ENCODE measurements around the gene PLK5. TPM values are rescaled to one million over a fixed set of nuclear protein-coding genes. Genes with fewer than 3 reads are reported as not detected.
A peak's percentile ranks its signal among the peaks of the same experiment; 100 is the strongest.
"Not testable (repeated sequence)": the region's sequence is repeated elsewhere in the genome, so short reads cannot be mapped to it uniquely, and the experiment has no call there.

Gene PLK5
- total and polyA plus RNA-seq, 2 donors (not counting 1 experiment from before 2014, with no cell fraction given), result not detected

- Histone ChIP-seq H3K79me2 (ENCODE audit: control insufficient read depth, insufficient read depth, low read length) (peaks cover 30% of the 10 kb centered on the region), H3K4me1 (ENCODE audit: control insufficient read depth in 2 of 2, insufficient read depth in 2 of 2, low read length in 2 of 2) (peaks cover 13 to 24% of the 10 kb centered on the region in 2 donors), H4K20me1 (ENCODE audit: control insufficient read depth, insufficient read depth, low read length, poor library complexity, severe bottlenecking) (peaks cover 50% of the 10 kb centered on the region), H3K27me3 (replicated peaks in 1 of 4; ENCODE audit: control extremely low read depth in 1 of 4, control insufficient read depth in 3 of 4, insufficient read depth in 4 of 4, low read length in 3 of 4) (peaks cover 0 to 10% (median 5%) of the 10 kb centered on the region in 4 experiments)
- CTCF ChIA-PET; H3K4me2 ChIP-seq (replicated peaks; ENCODE audit: low read depth, low read length, poor library complexity, severe bottlenecking); ATAC-seq (ENCODE audit: low read depth); H3K4me3 ChIP-seq (ENCODE audit: control extremely low read depth in 1 of 5, extremely low read depth in 1 of 5, insufficient read depth in 1 of 5, low read depth in 2 of 5, low read length in 4 of 5); H3K9me3 Mint-ChIP-seq (ENCODE audit: insufficient read depth); H3K27me3 Mint-ChIP-seq; DNase-seq; H2AFZ ChIP-seq (ENCODE audit: insufficient read depth, low read depth, low read length, poor library complexity, severe bottlenecking); POLR2A ChIA-PET; H3K27ac ChIP-seq (ENCODE audit: low read length in 2 of 2); H3K9me3 ChIP-seq (ENCODE audit: control extremely low read depth in 1 of 3, control insufficient read depth in 2 of 3, insufficient read depth in 1 of 3, low read length in 2 of 3); H3K27ac Mint-ChIP-seq; H3K9ac ChIP-seq (ENCODE audit: low read length); intact Hi-C loops (cut with micrococcal nuclease); H3K36me3 ChIP-seq (replicated peaks in 1 of 2; ENCODE audit: control extremely low read depth in 1 of 2, control insufficient read depth in 1 of 2, extremely low read depth in 1 of 2, insufficient read depth in 2 of 2, low read length in 1 of 2): not testable (repeated sequence)
- peaks cover 17% of the 10 kb centered on the region for H3K4me1 Mint-ChIP-seq
- H3K4me3 Mint-ChIP-seq, result peak overlapping the region; percentile 39
- 92% methylated on average over 6 of the region's 9 CpGs for WGBS (ENCODE audit: insufficient coverage)
These were observed 46.8 kb upstream of the PLK5 start for GRCh38 chr19:1477056-1477455.

- no peaks in the 10 kb centered on the region for H3K27me3 ChIP-seq (replicated peaks in 1 of 4; ENCODE audit: control extremely low read depth in 1 of 4, control insufficient read depth in 3 of 4, insufficient read depth in 4 of 4, low read length in 3 of 4)
- TF ChIP-seq EZH2 (IDR thresholded peaks at IDR 0.05; ENCODE audit: borderline replicate concordance, insufficient read depth, low read depth, low read length, poor library complexity, severe bottlenecking) (no peak), CTCF (IDR thresholded peaks at IDR 0.05) (no peak)
- Mint-ChIP-seq H3K9me3 (ENCODE audit: insufficient read depth) (no peaks in the 10 kb centered on the region), H3K27ac (peak within 1 kb of the TSS; percentile 93), H3K27me3 (no peaks in the 10 kb centered on the region), H3K4me1 (peaks cover 13% of the 10 kb centered on the region), H3K4me3 (peak within 1 kb of the TSS; percentile 97)
- ChIA-PET POLR2A (interaction anchor here (0.5 kb wide), 1 partner anchor 709 kb away, joined by 6 read pairs; no protein-coding TSS in a partner anchor), CTCF (no interaction called here)
- peak; percentile 94 for ATAC-seq (ENCODE audit: low read depth)
- H3K4me1 ChIP-seq (ENCODE audit: control insufficient read depth in 2 of 2, insufficient read depth in 2 of 2, low read length in 2 of 2), result peaks cover 6 to 22% of the 10 kb centered on the region in 2 donors
- no peaks in the 10 kb centered on the region for H3K9me3 ChIP-seq (ENCODE audit: control extremely low read depth in 1 of 3, control insufficient read depth in 2 of 3, insufficient read depth in 1 of 3, low read length in 2 of 3)
- H3K4me2 ChIP-seq (replicated peaks; ENCODE audit: low read depth, low read length, poor library complexity, severe bottlenecking), result peak within 1 kb of the TSS; percentile 97
- WGBS (ENCODE audit: insufficient coverage), result under 1% methylated on average over 67 of the region's 71 CpGs
- H4K20me1 ChIP-seq (ENCODE audit: control insufficient read depth, insufficient read depth, low read length, poor library complexity, severe bottlenecking), result peaks cover 29% of the 10 kb centered on the region
- H2AFZ ChIP-seq (ENCODE audit: insufficient read depth, low read depth, low read length, poor library complexity, severe bottlenecking), result peak within 1 kb of the TSS; percentile 96
- H3K79me2 ChIP-seq (ENCODE audit: control insufficient read depth, insufficient read depth, low read length), result peaks cover 18% of the 10 kb centered on the region
- peak within 1 kb of the TSS; percentile 77 for H3K9ac ChIP-seq (ENCODE audit: low read length)
- H3K36me3 ChIP-seq (replicated peaks in 1 of 2; ENCODE audit: control extremely low read depth in 1 of 2, control insufficient read depth in 1 of 2, extremely low read depth in 1 of 2, insufficient read depth in 2 of 2, low read length in 1 of 2), result peaks cover 0 to 4% of the 10 kb centered on the region in 2 experiments
- DNase-seq, result peak; percentile 94
- peak within 1 kb of the TSS; percentile 50 to 92 (median 79) for H3K4me3 ChIP-seq (ENCODE audit: control extremely low read depth in 1 of 5, extremely low read depth in 1 of 5, insufficient read depth in 1 of 5, low read depth in 2 of 5, low read length in 4 of 5)
- intact Hi-C loops (cut with micrococcal nuclease), result loop anchor here (1.0 to 2.0 kb wide), 4 partner anchors 11 to 72 kb away; partner anchors contain the start of genes DAZAP1 and PCSK4
- peak within 1 kb of the TSS; percentile 71 to 83 for H3K27ac ChIP-seq (ENCODE audit: low read length in 2 of 2)
These were observed 44.8 kb upstream of the PLK5 start, which contains the start of gene C19orf25 for GRCh38 chr19:1478934-1479707. C19orf25 (minus strand) TSS chr19:1479215; CDS start chr19:1478903, 312 bp downstream.
